WTC11 (cell line): ENCODE measurements around the gene TMED9.

ENCODE experiments used
- CTCF ChIP-seq: fragments of 200-600 bp; IDR thresholded peaks from 2 replicates; pipeline ENCODE4 v1.8.0; 2022; ENCODE audit warnings: antibody characterized with exemption
- E2F1 ChIP-seq: sonication (generic); formaldehyde crosslinking; IDR thresholded peaks from 2 replicates; pipeline ENCODE4 v1.8.0; 2022; ENCODE audit warnings: mild to moderate bottlenecking, missing genetic modification reagents
- ELF4 ChIP-seq: sonication (generic); formaldehyde crosslinking; IDR thresholded peaks from 2 replicates; pipeline ENCODE4 v1.8.1; 2022; ENCODE audit warnings: low read depth, mild to moderate bottlenecking, moderate library complexity, missing genetic modification reagents
- KAT7 ChIP-seq: sonication (generic); formaldehyde crosslinking; IDR thresholded peaks from 2 replicates; pipeline ENCODE4 v1.8.1; 2023; ENCODE audit warnings: missing genetic modification reagents, mild to moderate bottlenecking, borderline replicate concordance
- NR3C1 ChIP-seq: sonication (generic); formaldehyde crosslinking; conservative IDR thresholded peaks from 2 replicates; pipeline ENCODE4 v1.8.1; 2023; ENCODE audit warnings: low read depth, mild to moderate bottlenecking, missing genetic modification reagents
- TEAD1 ChIP-seq: sonication (generic); formaldehyde crosslinking; IDR thresholded peaks from 2 replicates; pipeline ENCODE4 v1.8.0; 2022; ENCODE audit warnings: mild to moderate bottlenecking, missing genetic modification reagents
- USF2 ChIP-seq: sonication (generic); formaldehyde crosslinking; IDR thresholded peaks from 2 replicates; pipeline ENCODE4 v1.8.1; 2023; ENCODE audit warnings: mild to moderate bottlenecking, missing genetic modification reagents, moderate library complexity
- ZNF121 ChIP-seq: sonication (generic); formaldehyde crosslinking; IDR thresholded peaks from 2 replicates; pipeline ENCODE4 v1.8.0; 2023; ENCODE audit warnings: missing genetic modification reagents
- TF ChIP-seq, protein P1 (sequence below): sonication (generic); formaldehyde crosslinking; IDR thresholded peaks from 2 replicates; pipeline ENCODE4 v1.8.1; 2023; ENCODE audit warnings: mild to moderate bottlenecking, missing genetic modification reagents

GRCh38 chr5:177605078-177605477 is 13.1 kb downstream of the TMED9 start:
- TF ChIP-seq CTCF (no peak), TEAD1 (CRISPR knock-in tag) (no peak), E2F1 (no peak), USF2 (CRISPR knock-in tag) (no peak), ZNF121 (no peak), KAT7 (CRISPR knock-in tag) (no peak), NR3C1 (CRISPR knock-in tag) (no peak), ELF4 (CRISPR knock-in tag) (no peak)
- TF ChIP-seq, protein P1, sequence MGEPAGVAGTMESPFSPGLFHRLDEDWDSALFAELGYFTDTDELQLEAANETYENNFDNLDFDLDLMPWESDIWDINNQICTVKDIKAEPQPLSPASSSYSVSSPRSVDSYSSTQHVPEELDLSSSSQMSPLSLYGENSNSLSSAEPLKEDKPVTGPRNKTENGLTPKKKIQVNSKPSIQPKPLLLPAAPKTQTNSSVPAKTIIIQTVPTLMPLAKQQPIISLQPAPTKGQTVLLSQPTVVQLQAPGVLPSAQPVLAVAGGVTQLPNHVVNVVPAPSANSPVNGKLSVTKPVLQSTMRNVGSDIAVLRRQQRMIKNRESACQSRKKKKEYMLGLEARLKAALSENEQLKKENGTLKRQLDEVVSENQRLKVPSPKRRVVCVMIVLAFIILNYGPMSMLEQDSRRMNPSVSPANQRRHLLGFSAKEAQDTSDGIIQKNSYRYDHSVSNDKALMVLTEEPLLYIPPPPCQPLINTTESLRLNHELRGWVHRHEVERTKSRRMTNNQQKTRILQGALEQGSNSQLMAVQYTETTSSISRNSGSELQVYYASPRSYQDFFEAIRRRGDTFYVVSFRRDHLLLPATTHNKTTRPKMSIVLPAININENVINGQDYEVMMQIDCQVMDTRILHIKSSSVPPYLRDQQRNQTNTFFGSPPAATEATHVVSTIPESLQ (CRISPR knock-in tag): no peak
